HG02870 (cell line): ENCODE results near the gene OR8J1.
"Not testable (repeated sequence)": the region's sequence is repeated elsewhere in the genome, so short reads cannot be mapped to it uniquely, and the experiment has no call there.

Source experiments
- ATAC-seq: cut with Tn5 transposase; IDR thresholded peaks from one replicate; pipeline ENCODE4 v1.9.1; 2021; ENCODE audit warnings: mild to moderate bottlenecking, moderate library complexity; ENCODE audit not compliant: unreplicated experiment

OR8J1 gene, protein sequence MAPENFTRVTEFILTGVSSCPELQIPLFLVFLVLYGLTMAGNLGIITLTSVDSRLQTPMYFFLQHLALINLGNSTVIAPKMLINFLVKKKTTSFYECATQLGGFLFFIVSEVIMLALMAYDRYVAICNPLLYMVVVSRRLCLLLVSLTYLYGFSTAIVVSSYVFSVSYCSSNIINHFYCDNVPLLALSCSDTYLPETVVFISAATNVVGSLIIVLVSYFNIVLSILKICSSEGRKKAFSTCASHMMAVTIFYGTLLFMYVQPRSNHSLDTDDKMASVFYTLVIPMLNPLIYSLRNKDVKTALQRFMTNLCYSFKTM

DNA sequence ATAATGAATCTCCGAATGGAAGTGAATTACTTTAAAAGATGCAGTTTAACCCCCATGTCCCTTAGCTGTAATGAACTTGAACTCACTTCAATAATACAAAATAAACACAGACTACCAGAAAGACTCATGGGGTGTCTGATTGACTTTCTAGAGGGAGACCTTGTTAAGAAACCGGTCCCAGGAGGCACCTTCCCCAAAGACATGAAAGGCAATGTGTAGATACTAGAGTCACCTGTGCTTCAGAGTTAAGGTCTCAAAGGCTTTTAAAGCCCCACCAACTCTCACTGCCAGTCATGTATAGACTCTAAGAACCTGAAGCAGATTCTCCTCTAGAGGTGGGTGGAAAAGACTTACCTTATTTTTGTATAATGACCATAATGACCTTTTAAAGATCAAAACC, at the start of gene OR8J1:
OR8J1 (plus strand) TSS at position 301 of the 400 bp plus-strand sequence. CDS start 5,956 bp downstream, outside the sequence.
- ATAC-seq = no peak

DNA sequence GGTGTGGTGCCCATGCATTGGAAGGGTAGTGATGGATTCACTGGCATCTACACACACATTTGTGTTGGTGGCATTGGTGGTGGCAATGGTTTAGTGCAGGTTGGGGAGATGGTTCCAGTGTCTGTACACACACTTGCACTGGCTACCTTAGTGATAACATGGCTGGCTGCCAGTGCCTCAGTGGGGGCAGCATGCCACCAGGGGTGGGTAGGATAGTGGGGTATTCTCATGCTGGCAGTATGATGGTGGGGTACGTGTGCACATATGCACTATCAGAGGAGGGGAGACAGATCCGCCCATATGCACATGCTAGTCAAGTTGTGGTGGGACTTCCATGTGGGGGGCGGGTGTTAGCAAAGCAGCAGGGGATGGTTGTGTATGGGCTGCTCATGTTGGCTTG, 46.3 kb upstream of the OR8J1 start:
- ATAC-seq = no peak

GRCh38 chr11:56314844-56315243, 39.2 kb upstream of the OR8J1 start, which contains the start of gene OR8K3:
Gene OR8K3 (plus strand): TSS chr11:56315144. CDS start chr11:56318307, 3,163 bp downstream.
- no peak for ATAC-seq

- no peak for ATAC-seq
These were observed 22.1 kb upstream of the OR8J1 start for GRCh38 chr11:56331861-56332491.

GRCh38 chr11:56333156-56333555, 20.9 kb upstream of the OR8J1 start:
- no peak for ATAC-seq

DNA sequence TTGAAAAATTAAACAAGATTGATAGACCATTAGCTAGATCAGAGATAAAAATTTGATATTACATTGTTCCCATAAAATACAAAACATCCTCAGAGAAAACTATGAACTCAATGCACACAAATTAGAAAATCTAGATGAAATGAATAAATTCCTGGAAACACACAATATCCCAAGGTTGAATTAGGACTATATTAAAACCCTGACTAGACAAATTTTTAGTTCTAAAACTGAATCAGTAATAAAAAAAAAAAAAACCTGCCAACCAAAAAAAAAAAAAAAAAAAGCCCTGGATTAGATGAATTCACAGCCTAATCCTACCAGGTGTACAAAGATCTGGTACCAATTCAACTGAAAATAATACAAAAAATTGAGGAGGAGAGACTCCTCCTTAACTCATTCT, 13.8 kb upstream of the OR8J1 start:
- ATAC-seq = no peak

GRCh38 chr11:56345739-56346138, 8.4 kb upstream of the OR8J1 start, which contains the start of gene OR8K1:
Gene OR8K1 (plus strand): TSS chr11:56346039. CDS start chr11:56346039, 0 bp downstream.
- ATAC-seq = no peak

GRCh38 chr11:56375324-56375723, 21.2 kb downstream of the OR8J1 start, which contains the start of gene OR8U1:
Gene OR8U1 (plus strand): TSS chr11:56375624. CDS start chr11:56375624, 0 bp downstream.
- ATAC-seq = no peak

DNA sequence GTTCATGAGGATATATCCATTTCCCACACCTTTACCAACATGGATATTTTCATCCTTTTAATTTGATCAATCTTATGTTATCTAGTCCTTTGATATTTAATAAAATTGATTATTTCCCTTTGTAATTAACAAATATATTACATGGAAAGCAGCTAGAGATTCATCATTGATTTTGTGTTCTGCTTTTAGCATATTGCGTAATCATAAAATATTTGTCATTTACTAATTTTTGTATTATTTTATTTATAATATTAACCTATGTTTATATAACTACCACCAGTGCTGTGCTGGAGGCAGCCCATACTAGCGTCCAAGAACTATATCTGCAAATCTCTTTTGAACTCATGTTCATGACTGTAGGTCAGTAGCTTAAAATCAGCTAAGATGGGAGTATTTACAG, 26.0 kb downstream of the OR8J1 start:
- ATAC-seq = no peak

DNA sequence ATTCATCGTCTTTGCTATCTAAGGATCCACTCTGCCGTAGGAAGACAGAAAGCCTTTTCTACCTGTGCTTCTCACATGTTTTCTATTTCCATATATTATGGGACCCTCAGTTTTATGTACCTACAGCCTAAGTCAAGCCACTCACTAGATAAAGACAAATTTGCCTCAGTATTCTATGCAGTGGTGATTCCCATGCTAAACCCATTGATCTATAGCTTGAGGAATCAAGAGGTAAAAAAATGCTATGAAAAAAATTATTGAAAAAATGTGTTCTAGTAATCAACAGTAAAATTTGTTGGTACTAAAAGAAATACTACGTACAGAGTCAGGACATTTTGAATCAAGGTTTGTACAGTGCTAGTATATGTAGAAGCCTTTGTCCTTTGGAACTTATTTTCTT, 40.3 kb downstream of the OR8J1 start:
- no peak for ATAC-seq

- no peak for ATAC-seq
These were observed 42.0 kb downstream of the OR8J1 start for GRCh38 chr11:56396047-56396446.

- not testable (repeated sequence) for ATAC-seq
These were observed 47.9 kb downstream of the OR8J1 start for GRCh38 chr11:56401858-56402461.

DNA sequence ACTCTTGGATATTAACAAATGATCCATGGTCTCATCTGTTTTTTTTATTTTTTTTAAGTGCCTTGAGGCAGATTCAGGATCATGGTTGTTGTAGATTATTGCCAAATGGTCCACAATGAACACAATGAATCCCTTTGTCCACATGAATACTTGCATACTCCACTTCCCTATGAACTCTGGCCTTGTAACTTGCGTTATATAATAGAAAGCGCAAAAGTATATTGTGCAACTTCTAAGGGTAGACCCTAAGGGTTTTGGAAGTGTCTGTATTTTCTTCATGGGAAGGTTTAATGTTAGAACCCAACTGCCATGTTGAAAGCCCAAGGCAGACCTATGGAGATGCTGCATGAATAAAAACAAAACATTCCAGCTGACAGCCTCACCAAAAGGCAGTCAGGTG, 50.3 kb downstream of the OR8J1 start:
- no peak for ATAC-seq

DNA sequence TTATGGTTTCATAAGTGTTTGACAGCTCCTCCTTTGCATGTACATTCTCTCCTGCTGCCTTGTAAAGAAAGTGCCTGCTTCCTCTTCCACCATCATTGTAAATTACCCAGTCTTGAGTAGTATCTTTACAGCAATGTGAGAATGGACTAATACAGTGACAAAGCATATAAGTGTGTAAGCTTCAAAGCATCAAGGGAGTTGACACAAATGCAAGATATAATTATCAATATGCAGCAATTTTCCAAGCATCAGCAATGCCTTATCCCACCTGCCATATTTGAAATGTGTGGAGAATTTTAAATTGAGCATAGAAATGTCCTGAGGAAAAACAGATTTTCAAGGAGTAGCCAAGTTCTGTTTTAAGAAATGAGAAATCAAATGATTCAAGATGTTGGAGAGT, 56.7 kb downstream of the OR8J1 start:
- ATAC-seq = no peak
